NCI-H2196 treated with DMSO at 0.1 percent for 48 hours (cell line): ENCODE results near the gene ACER3.
"Not testable (repeated sequence)": the region's sequence is repeated elsewhere in the genome, so short reads cannot be mapped to it uniquely, and the experiment has no call there.

Source experiments
- DNase-seq: peaks from one replicate; lab custom pipeline; 2025; ENCODE audit not compliant: unreplicated experiment; lab: John Stamatoyannopoulos, UW

ACER3 gene

GRCh38 chr11:77055913-77056312 lies 195.2 kb downstream of the ACER3 start:
- no peak for DNase-seq

- DNase-seq, result no peak
These were observed 196.2 kb downstream of the ACER3 start for GRCh38 chr11:77056814-77057402.

GRCh38 chr11:77057938-77058474 lies 197.3 kb downstream of the ACER3 start:
- DNase-seq, result no peak

GRCh38 chr11:77058900-77059299 lies 198.2 kb downstream of the ACER3 start:
- DNase-seq, result no peak

- DNase-seq, result no peak
These were observed 199.1 kb downstream of the ACER3 start for GRCh38 chr11:77059806-77060205.

- no peak for DNase-seq
These were observed 199.5 kb downstream of the ACER3 start for GRCh38 chr11:77060234-77060633.

GRCh38 chr11:77061258-77061657 lies 200.5 kb downstream of the ACER3 start:
- not testable (repeated sequence) for DNase-seq

GRCh38 chr11:77062924-77063323 lies 202.2 kb downstream of the ACER3 start:
- no peak for DNase-seq

GRCh38 chr11:77063407-77063806 lies 202.7 kb downstream of the ACER3 start:
- no peak for DNase-seq

- DNase-seq, result no peak
These were observed 203.1 kb downstream of the ACER3 start for GRCh38 chr11:77063861-77064260.

- no peak for DNase-seq
These were observed 204.0 kb downstream of the ACER3 start for GRCh38 chr11:77064648-77065217.

- DNase-seq, result no peak
These were observed 205.1 kb downstream of the ACER3 start for GRCh38 chr11:77065878-77066228.

GRCh38 chr11:77066229-77067042 lies 205.7 kb downstream of the ACER3 start, which contains the start of gene CAPN5:
TSS of gene CAPN5 (plus strand) at chr11:77066971. CDS start at chr11:77084887, 17,916 bp downstream.
- DNase-seq, result peak; percentile 60

- DNase-seq, result no peak
These were observed 207.2 kb downstream of the ACER3 start for GRCh38 chr11:77067861-77068443.

GRCh38 chr11:77068457-77069335 lies 208.0 kb downstream of the ACER3 start:
- DNase-seq, result no peak

GRCh38 chr11:77069336-77069968 lies 208.7 kb downstream of the ACER3 start:
- DNase-seq, result no peak

GRCh38 chr11:77069969-77070582 lies 209.4 kb downstream of the ACER3 start:
- DNase-seq, result no peak

GRCh38 chr11:77071077-77071476 lies 210.4 kb downstream of the ACER3 start:
- DNase-seq, result no peak

- DNase-seq, result no peak
These were observed 211.2 kb downstream of the ACER3 start for GRCh38 chr11:77071671-77072605.
